ENCODE measurements around the gene PRAMEF6. TPM values are rescaled to one million over a fixed set of nuclear protein-coding genes. Genes with fewer than 3 reads are reported as not detected.
"Not testable (repeated sequence)": the region's sequence is repeated elsewhere in the genome, so short reads cannot be mapped to it uniquely, and the experiment has no call there.

The PRAMEF6 gene
- not detected for total RNA-seq

DNA sequence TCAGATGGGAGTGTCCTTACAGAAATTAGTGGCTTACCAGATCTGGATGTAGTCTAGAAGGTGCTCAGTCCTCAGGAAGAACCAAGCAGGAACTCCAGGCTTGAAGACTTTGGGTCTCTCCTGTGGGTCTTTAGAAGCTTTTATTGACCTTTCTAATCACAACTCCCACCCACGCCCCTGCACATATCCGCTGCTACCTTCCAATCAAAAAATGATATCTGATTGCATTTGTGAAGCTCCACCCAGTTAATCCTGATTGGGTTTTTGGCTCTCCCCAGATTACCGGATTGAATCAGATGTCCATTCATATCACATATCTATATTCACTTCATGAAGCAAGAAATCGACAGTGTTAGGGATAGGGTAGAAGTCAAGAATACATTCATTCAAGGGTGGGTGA lies at the start of gene PRAMEF6:
Gene PRAMEF6 (minus strand): TSS at position 101 of the 400 bp plus-strand sequence. CDS start 5,062 bp downstream, outside the sequence.
- H3K27me3 Mint-ChIP-seq; H3K4me1 Mint-ChIP-seq; H3K36me3 Mint-ChIP-seq (ENCODE audit: low read depth); H3K27ac Mint-ChIP-seq; H3K9me3 Mint-ChIP-seq; CTCF ChIA-PET; POLR2A ChIA-PET; H3K4me3 Mint-ChIP-seq; DNase-seq: not testable (repeated sequence)

- H3K27ac Mint-ChIP-seq; H3K4me3 Mint-ChIP-seq; H3K36me3 Mint-ChIP-seq (ENCODE audit: low read depth); H3K9me3 Mint-ChIP-seq; CTCF ChIA-PET; POLR2A ChIA-PET; DNase-seq; H3K27me3 Mint-ChIP-seq; H3K4me1 Mint-ChIP-seq: not testable (repeated sequence)
Measured at GRCh38 chr1:12924368-12924767, 23.0 kb downstream of the PRAMEF6 start.

DNA sequence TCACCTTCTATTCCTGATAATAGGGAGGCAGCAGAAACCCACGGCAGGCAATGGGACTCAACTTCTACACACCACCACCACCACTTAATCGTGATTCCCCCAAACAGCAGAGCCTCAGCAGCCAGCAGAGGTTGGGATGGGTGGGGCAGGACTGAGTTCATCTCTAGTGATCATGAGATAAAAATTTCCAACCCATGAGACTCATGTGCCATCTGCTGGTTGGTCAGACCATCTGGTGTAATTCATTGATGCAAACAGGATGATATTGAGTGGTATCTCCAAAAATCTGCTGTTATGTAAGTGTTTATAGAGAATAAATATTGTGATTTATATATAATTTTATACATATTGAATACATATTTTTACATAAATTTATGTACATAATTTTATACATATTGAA lies 25.6 kb downstream of the PRAMEF6 start:
- H3K36me3 Mint-ChIP-seq (ENCODE audit: low read depth); H3K27me3 Mint-ChIP-seq; H3K4me3 Mint-ChIP-seq; CTCF ChIA-PET; H3K9me3 Mint-ChIP-seq; H3K4me1 Mint-ChIP-seq; H3K27ac Mint-ChIP-seq; POLR2A ChIA-PET; DNase-seq: not testable (repeated sequence)

- not testable (repeated sequence) for H3K27me3 Mint-ChIP-seq
Measured at GRCh38 chr1:12916310-12916709, 31.1 kb downstream of the PRAMEF6 start, which contains the start of gene PRAMEF7. Gene PRAMEF7, plus strand, starts transcription at chr1:12916610. Its CDS starts 1,083 bp downstream, at chr1:12917693.

DNA sequence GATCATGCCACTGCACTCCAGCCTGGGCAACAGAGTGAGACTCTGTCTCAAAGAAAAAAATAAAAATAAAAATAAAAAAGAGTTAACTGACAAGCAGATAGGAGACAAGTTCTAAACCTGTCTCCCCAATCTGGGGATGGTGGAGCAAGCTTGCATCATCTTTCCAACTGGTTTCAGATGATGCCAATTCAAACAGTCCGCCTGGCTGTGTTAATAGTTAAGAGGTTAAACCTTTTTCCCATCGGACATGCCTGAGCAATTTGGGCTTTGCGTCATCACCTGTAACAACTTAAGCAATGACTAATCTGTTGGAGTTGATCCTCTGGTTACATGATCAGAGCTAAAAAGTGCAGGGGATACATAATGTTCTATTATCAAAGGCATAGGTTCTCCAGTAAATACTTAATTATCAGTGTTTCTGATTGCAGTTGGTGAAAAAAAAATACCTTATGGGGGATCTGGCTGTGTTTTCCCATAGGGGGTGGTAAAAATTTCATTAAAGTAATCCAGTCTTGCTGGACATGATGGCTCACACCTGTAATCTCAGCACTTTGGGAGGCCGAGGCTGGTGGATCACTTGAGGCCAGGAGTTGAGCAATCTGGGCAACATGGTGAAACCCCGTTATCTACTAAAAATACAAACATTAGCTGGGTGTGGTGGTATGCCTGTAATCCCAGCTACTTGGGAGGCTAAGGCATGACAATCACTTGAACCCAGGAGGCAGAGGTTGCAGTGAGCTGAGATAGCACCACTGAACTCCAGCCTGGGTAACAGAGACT lies 43.4 kb downstream of the PRAMEF6 start:
- H3K36me3 Mint-ChIP-seq (ENCODE audit: low read depth); H3K4me3 Mint-ChIP-seq; H3K4me1 Mint-ChIP-seq; H3K27ac Mint-ChIP-seq; DNase-seq; H3K27me3 Mint-ChIP-seq; POLR2A ChIA-PET; H3K9me3 Mint-ChIP-seq; CTCF ChIA-PET: not testable (repeated sequence)

More at GRCh38 chr1:12916310-12916709, 31.1 kb downstream of the PRAMEF6 start, which contains the start of gene PRAMEF7:
- DNase-seq; H3K36me3 Mint-ChIP-seq (ENCODE audit: low read depth); H3K9me3 Mint-ChIP-seq; H3K27ac Mint-ChIP-seq; CTCF ChIA-PET; POLR2A ChIA-PET; H3K4me3 Mint-ChIP-seq; H3K4me1 Mint-ChIP-seq: not testable (repeated sequence)

DNA sequence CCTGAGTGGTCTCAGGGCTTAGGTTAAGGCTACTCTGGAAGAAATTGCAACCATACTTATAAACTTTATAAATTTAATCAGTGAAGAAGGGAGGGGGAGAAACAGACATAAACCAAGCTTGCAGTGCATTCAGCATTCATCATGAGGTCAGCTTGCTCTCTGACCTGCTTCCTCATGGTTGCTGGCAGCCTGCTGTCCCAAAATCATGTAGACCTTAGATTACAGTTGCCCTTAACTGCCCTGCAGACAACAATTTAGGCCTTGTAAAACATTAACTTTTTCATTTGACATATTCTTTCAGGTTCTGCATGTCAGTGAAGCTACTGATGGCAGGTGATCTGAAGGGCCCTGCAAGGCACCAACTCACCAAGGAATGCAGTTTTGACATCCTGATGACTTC lies 48.2 kb downstream of the PRAMEF6 start:
- H3K27me3 Mint-ChIP-seq; H3K9me3 Mint-ChIP-seq; CTCF ChIA-PET; H3K4me1 Mint-ChIP-seq; H3K4me3 Mint-ChIP-seq; POLR2A ChIA-PET; DNase-seq; H3K36me3 Mint-ChIP-seq (ENCODE audit: low read depth); H3K27ac Mint-ChIP-seq: not testable (repeated sequence)

GRCh38 chr1:12898170-12898569 lies 49.2 kb downstream of the PRAMEF6 start, which contains the start of gene PRAMEF10:
Gene PRAMEF10, minus strand, starts transcription at chr1:12898270. Its CDS starts 2,423 bp downstream, at chr1:12895847.
- CTCF ChIA-PET; H3K4me3 Mint-ChIP-seq; H3K9me3 Mint-ChIP-seq; H3K27ac Mint-ChIP-seq; H3K4me1 Mint-ChIP-seq; H3K27me3 Mint-ChIP-seq; H3K36me3 Mint-ChIP-seq (ENCODE audit: low read depth); POLR2A ChIA-PET; DNase-seq: not testable (repeated sequence)

Other genes with a start within 250 kb of the PRAMEF6 start
- not detected for gene AADACL3, start 231.5 kb downstream of the PRAMEF6 start, total RNA-seq
- gene CFAP107, start 201.4 kb downstream of the PRAMEF6 start, total RNA-seq, result not detected
- not detected for gene PRAMEF12, start 173.8 kb downstream of the PRAMEF6 start, total RNA-seq
- not detected for gene PRAMEF1, start 156.2 kb downstream of the PRAMEF6 start, total RNA-seq
- gene PRAMEF11, start 116.2 kb downstream of the PRAMEF6 start, total RNA-seq, result not detected
- gene HNRNPCL1, start 98.9 kb downstream of the PRAMEF6 start, total RNA-seq, result not detected
- not detected for gene PRAMEF2, start 90.5 kb downstream of the PRAMEF6 start, total RNA-seq
- gene PRAMEF4, start 61.4 kb downstream of the PRAMEF6 start, total RNA-seq, result not detected
- not detected for gene PRAMEF10, start 49.3 kb downstream of the PRAMEF6 start, total RNA-seq
- not detected for gene PRAMEF7, start 31.0 kb downstream of the PRAMEF6 start, total RNA-seq
- gene PRAMEF27, start 109.0 kb upstream of the PRAMEF6 start, total RNA-seq, result not detected
- gene HNRNPCL3, start 113.2 kb upstream of the PRAMEF6 start, total RNA-seq, result not detected
- not detected for gene PRAMEF25, start 123.2 kb upstream of the PRAMEF6 start, total RNA-seq
- gene HNRNPCL2, start 169.3 kb upstream of the PRAMEF6 start, total RNA-seq, result not detected
- not detected for gene PRAMEF26, start 208.4 kb upstream of the PRAMEF6 start, total RNA-seq
- gene HNRNPCL4, start 218.1 kb upstream of the PRAMEF6 start, total RNA-seq, result not detected
- not detected for gene PRAMEF9, start 224.3 kb upstream of the PRAMEF6 start, total RNA-seq

Measured in activated CD4-positive, alpha-beta memory T cell treated with anti-CD3 and anti-CD28 coated beads, Interleukin-2, amount 10 ng/mL, durations not matched to agents 7 days and 5 days (primary cell).